ENCODE results near the gene MYLIP. TPM values are rescaled to one million over a fixed set of nuclear protein-coding genes. Genes with fewer than 3 reads are reported as not detected.

MYLIP gene
- total RNA-seq, 1 donor from 2014 or later = 39.5 TPM

- Histone ChIP-seq H3K36me3 (no peaks in the 10 kb centered on the region), H3K4me1 (peaks cover 14% of the 10 kb centered on the region), H3K27ac (no peak overlapping the region), H3K9me3 (no peaks in the 10 kb centered on the region), H3K4me3 (no peak overlapping the region), H3K27me3 (no peaks in the 10 kb centered on the region)
- intact Hi-C loops (cut with DNase I) = no loop called here
- TF ChIP-seq, protein P1, sequence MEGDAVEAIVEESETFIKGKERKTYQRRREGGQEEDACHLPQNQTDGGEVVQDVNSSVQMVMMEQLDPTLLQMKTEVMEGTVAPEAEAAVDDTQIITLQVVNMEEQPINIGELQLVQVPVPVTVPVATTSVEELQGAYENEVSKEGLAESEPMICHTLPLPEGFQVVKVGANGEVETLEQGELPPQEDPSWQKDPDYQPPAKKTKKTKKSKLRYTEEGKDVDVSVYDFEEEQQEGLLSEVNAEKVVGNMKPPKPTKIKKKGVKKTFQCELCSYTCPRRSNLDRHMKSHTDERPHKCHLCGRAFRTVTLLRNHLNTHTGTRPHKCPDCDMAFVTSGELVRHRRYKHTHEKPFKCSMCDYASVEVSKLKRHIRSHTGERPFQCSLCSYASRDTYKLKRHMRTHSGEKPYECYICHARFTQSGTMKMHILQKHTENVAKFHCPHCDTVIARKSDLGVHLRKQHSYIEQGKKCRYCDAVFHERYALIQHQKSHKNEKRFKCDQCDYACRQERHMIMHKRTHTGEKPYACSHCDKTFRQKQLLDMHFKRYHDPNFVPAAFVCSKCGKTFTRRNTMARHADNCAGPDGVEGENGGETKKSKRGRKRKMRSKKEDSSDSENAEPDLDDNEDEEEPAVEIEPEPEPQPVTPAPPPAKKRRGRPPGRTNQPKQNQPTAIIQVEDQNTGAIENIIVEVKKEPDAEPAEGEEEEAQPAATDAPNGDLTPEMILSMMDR (IDR thresholded peaks at IDR 0.05) = no peak
- ATAC-seq (no peak), DNase-seq (no peak)
Measured at GRCh38 chr6:16106991-16107787, 21.7 kb upstream of the MYLIP start.

DNA sequence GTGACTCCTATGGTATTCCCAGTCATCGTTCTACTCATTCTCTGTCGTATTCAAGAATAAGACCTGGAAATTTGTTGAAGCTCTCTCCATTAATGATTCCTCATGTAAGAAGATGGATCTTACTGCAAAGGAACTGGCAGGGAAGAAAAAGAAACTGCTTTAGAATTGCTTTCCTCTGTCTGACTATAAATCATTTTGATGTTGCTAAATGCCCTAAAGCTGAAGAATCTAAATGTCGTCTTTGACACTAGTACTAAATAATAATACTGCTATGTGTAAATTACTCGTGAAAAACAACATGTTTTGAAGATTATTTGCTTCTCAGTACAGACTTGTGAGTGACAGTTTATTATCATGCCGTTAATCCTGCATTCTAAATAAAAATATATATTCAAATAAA lies 20.5 kb upstream of the MYLIP start:
- no peak overlapping the region for H3K27ac ChIP-seq
- intact Hi-C loops (cut with DNase I) = no loop called here
- no peak for ATAC-seq

DNA sequence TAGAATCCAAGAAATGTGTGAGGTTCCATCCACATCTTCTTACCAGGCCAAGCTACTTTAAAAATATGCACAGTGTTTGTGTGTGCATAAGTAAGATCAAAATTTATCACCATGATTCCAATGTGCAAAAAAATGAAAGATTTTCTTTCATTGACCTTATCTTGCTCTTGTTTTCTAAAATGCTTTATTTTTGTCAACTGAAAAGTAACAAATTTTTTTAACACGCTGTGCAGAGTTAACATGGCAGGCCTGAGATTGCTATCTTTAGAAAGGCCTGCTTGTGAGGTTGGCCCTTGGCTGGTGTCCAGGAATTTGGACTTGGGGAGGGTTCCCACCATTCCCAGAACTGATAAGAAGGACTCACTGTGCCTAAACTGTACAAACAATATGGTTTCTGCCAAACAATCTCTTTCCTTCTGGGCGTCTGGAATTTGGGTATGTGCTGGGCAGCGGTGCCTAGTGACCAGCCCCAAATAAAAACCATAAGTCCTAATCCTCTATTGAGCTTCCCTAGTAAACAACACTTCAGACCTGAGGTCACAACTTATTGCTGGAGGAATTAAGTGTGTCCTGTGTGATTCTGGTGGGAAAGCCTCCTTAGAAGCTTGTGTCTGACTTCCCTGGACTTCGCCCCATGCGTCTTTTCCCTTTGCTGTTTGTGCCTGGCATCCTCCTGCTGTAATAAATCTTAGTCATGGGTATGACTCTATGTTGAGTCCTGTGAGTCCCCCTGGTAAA lies 19.8 kb upstream of the MYLIP start:
- Histone ChIP-seq H3K27me3 (no peaks in the 10 kb centered on the region), H3K36me3 (no peaks in the 10 kb centered on the region), H3K4me1 (peaks cover 14% of the 10 kb centered on the region), H3K27ac (peak overlapping the region; percentile 61), H3K4me3 (no peak overlapping the region), H3K9me3 (no peaks in the 10 kb centered on the region)
- intact Hi-C loops (cut with DNase I) = no loop called here
- DNase-seq (no peak), ATAC-seq (peak; percentile 53)
- TF ChIP-seq, protein P1 (IDR thresholded peaks at IDR 0.05) = no peak

More for the DNA sequence above, 20.5 kb upstream of the MYLIP start:
- no peak for DNase-seq
- Histone ChIP-seq H3K9me3 (no peaks in the 10 kb centered on the region), H3K4me3 (no peak overlapping the region), H3K4me1 (peaks cover 14% of the 10 kb centered on the region), H3K27me3 (no peaks in the 10 kb centered on the region), H3K36me3 (no peaks in the 10 kb centered on the region)
- TF ChIP-seq, protein P1 (IDR thresholded peaks at IDR 0.05) = no peak

- DNase-seq (no peak), ATAC-seq (peak; percentile 26)
- peaks cover 14% of the 10 kb centered on the region for H3K4me1 ChIP-seq
- TF ChIP-seq, protein P1 (IDR thresholded peaks at IDR 0.05) = no peak
- H3K27ac ChIP-seq = peak overlapping the region; percentile 61
- H3K36me3 ChIP-seq = no peaks in the 10 kb centered on the region
- intact Hi-C loops (cut with DNase I) = no loop called here
- H3K4me3 ChIP-seq = no peak overlapping the region
- H3K27me3 ChIP-seq = no peaks in the 10 kb centered on the region
- no peaks in the 10 kb centered on the region for H3K9me3 ChIP-seq
Measured at GRCh38 chr6:16109659-16110305, 19.1 kb upstream of the MYLIP start.

DNA sequence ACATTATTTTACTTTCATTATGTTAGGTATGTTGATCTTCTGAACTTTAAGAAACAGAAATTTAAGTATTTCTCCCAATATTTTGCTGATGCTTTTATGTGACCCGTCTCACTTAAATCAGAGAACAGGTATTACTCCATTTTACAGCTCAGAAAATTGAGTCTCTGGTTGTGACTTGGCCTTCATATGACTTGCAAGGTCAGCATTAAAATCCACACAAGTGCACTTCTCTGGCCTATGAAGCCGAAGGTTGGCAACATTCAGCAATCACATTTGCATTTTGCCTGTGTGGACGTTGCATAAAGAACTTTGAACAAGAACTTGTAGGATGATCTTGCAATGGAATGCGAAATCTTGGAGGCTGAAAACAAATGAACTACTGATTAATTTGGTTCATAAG lies 10.1 kb upstream of the MYLIP start:
- Histone ChIP-seq H3K27me3 (no peaks in the 10 kb centered on the region), H3K9me3 (no peaks in the 10 kb centered on the region), H3K4me1 (no peaks in the 10 kb centered on the region), H3K4me3 (no peak overlapping the region), H3K36me3 (no peaks in the 10 kb centered on the region), H3K27ac (no peak overlapping the region)
- ATAC-seq (no peak), DNase-seq (no peak)
- intact Hi-C loops (cut with DNase I) = no loop called here
- TF ChIP-seq, protein P1 (IDR thresholded peaks at IDR 0.05) = no peak

Data from upper lobe of right lung (tissue), 1 donor.